Activated CD8-positive, alpha-beta T cell treated with anti-CD3 and anti-CD28 coated beads, Interleukin-2, amount 10 ng/mL, durations not matched to agents 7 days and 5 days (primary cell): ENCODE results near the gene TOX2. TPM values are rescaled to one million over a fixed set of nuclear protein-coding genes. Genes with fewer than 3 reads are reported as not detected.
A peak's percentile ranks its signal among the peaks of the same experiment; 100 is the strongest.

ENCODE experiments used
- ATAC-seq: fragments of 150-1000 bp; cut with Tn5 transposase; one replicate; pipeline ENCODE4 v1.10.0; 2021; ENCODE audit warnings: moderate library complexity
- CTCF ChIA-PET: fragments of 350-600 bp; sonication (Branson Sonifier 250); formaldehyde crosslinking; loops from one replicate; lab custom pipeline; 2021; ENCODE audit warnings: antibody characterized with exemption; lab: Charles Lee
- POLR2A ChIA-PET: fragments of 350-600 bp; sonication (Branson Sonifier 250); formaldehyde crosslinking; loops from one replicate; lab custom pipeline; 2021; ENCODE audit warnings: antibody characterized with exemption; lab: Charles Lee
- DNase-seq: peaks from one replicate; pipeline ENCODE4 v3.0.0-alpha.2; 2020
- H3K27ac Mint-ChIP-seq: one replicate; pipeline ENCODE4 v1.8.0; 2021; ENCODE audit warnings: mild to moderate bottlenecking, mixed read lengths
- H3K27me3 Mint-ChIP-seq: one replicate; pipeline ENCODE4 v1.8.0; 2021; ENCODE audit warnings: low read depth, mixed read lengths
- H3K36me3 Mint-ChIP-seq: one replicate; pipeline ENCODE4 v1.8.0; 2021; ENCODE audit warnings: low read depth, mixed read lengths
- H3K4me1 Mint-ChIP-seq: one replicate; pipeline ENCODE4 v1.8.0; 2021; ENCODE audit warnings: low read depth, mixed read lengths
- H3K4me3 Mint-ChIP-seq: one replicate; pipeline ENCODE4 v1.8.0; 2021; ENCODE audit warnings: mild to moderate bottlenecking, mixed read lengths
- H3K9me3 Mint-ChIP-seq: one replicate; pipeline ENCODE4 v1.8.0; 2022; ENCODE audit warnings: mixed read lengths; ENCODE audit not compliant: insufficient read depth
- total RNA-seq, 2 experiments: library from RNA; stranded (reverse); gene quantifications; one replicate each; pipeline ENCODE4 v1.2.3, GENCODE V29; 2021

TOX2 gene
- total RNA-seq, 2 experiments from 2014 or later, result 0.31 to 0.61 TPM

DNA sequence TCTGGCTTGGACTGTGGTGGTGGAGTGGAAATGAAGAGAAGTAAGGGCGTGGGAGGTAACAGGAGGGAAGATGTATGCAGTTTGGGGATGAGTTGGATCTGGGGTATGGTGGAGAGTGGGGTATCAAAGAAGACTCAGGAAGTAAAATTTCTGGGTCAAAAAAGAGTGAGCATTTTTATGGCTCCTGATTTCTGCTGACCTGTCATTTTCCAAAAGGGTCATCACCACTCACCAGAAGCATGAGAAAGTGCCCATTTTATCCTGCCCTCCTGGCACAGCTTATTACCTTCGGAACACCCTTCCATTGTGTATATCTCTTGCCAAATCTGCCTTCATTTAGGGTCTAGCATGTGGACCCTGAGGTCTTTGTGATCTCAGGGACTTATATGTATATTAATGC is 17.3 kb downstream of the TOX2 start:
- POLR2A ChIA-PET, result no interaction called here

DNA sequence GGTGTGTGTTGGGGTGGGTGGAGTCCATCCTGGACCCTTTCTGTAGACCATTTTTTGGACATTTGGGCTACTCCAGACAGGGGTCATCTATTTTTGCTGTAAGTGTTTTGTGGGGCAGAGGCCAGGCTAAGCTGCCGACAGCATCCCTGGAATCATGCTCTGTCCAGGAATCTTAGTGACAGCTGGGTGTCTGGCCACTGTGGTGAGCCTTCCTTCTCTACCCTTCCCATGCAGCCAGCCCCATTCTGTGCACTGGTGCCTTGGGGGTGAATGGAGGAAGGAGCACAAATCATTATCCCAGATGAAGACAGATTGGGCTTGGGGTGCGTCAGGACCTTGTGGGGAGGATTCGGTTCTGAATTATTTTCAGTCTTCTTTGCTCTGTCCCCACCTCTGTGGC is 20.2 kb downstream of the TOX2 start:
- ATAC-seq, result no peak
- Mint-ChIP-seq H3K27ac (no peak overlapping the region), H3K4me1 (no peaks in the 10 kb centered on the region), H3K36me3 (no peaks in the 10 kb centered on the region), H3K4me3 (no peak overlapping the region), H3K27me3 (peaks cover 66% of the 10 kb centered on the region), H3K9me3 (no peaks in the 10 kb centered on the region)
- CTCF ChIA-PET, result no interaction called here
- DNase-seq, result no peak
- POLR2A ChIA-PET, result no interaction called here

More for the DNA sequence above, 17.3 kb downstream of the TOX2 start:
- ATAC-seq (no peak), DNase-seq (no peak)
- peaks cover 72% of the 10 kb centered on the region for H3K27me3 Mint-ChIP-seq
- CTCF ChIA-PET, result no interaction called here
- no peak overlapping the region for H3K27ac Mint-ChIP-seq
- no peaks in the 10 kb centered on the region for H3K9me3 Mint-ChIP-seq
- H3K36me3 Mint-ChIP-seq, result no peaks in the 10 kb centered on the region
- H3K4me3 Mint-ChIP-seq, result no peak overlapping the region
- H3K4me1 Mint-ChIP-seq, result peaks cover 3% of the 10 kb centered on the region

GRCh38 chr20:43936104-43936770 is 21.6 kb downstream of the TOX2 start:
- ChIA-PET CTCF (interaction anchor here (1.1 to 1.7 kb wide), 3 partner anchors 60 to 181 kb away, joined by 3 to 4 read pairs (median 3); no protein-coding TSS in a partner anchor), POLR2A (no interaction called here)
- no peak for ATAC-seq
- H3K9me3 Mint-ChIP-seq, result no peaks in the 10 kb centered on the region
- DNase-seq, result no peak
- peaks cover 10% of the 10 kb centered on the region for H3K4me1 Mint-ChIP-seq
- H3K4me3 Mint-ChIP-seq, result no peak overlapping the region
- H3K27ac Mint-ChIP-seq, result no peak overlapping the region
- H3K36me3 Mint-ChIP-seq, result no peaks in the 10 kb centered on the region
- peaks cover 68% of the 10 kb centered on the region for H3K27me3 Mint-ChIP-seq

DNA sequence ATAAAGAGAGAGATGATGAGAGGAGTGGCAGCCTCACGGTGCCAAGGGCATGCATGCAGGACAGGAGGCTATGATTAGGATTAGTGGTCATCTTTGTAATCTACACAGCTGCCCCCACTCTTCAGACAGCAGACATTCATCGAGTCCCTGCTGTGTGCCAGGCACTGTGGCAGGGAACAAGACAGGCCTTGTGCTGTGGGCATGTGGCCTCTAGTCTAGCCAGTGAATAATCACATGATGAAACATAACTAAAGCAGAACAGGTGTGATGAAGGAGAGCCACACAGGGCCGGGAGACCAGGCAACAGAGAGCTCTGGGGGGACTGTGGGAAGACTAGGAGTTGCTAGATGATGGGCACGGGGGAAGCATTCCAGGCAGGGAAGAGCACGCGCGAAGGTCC is 22.2 kb downstream of the TOX2 start:
- Mint-ChIP-seq H3K4me3 (no peak overlapping the region), H3K27me3 (peaks cover 63% of the 10 kb centered on the region), H3K9me3 (no peaks in the 10 kb centered on the region), H3K27ac (no peak overlapping the region), H3K36me3 (no peaks in the 10 kb centered on the region), H3K4me1 (peaks cover 15% of the 10 kb centered on the region)
- POLR2A ChIA-PET, result no interaction called here
- ATAC-seq, result no peak
- CTCF ChIA-PET, result interaction anchor here (1.1 to 1.7 kb wide), 3 partner anchors 60 to 180 kb away, joined by 3 to 4 read pairs (median 3); no protein-coding TSS in a partner anchor
- no peak for DNase-seq

- no peaks in the 10 kb centered on the region for H3K9me3 Mint-ChIP-seq
- no peak overlapping the region for H3K4me3 Mint-ChIP-seq
- H3K27ac Mint-ChIP-seq, result no peak overlapping the region
- H3K27me3 Mint-ChIP-seq, result peaks cover 57% of the 10 kb centered on the region
- ChIA-PET CTCF (no interaction called here), POLR2A (no interaction called here)
- ATAC-seq (no peak), DNase-seq (no peak)
- H3K4me1 Mint-ChIP-seq, result peaks cover 22% of the 10 kb centered on the region
- H3K36me3 Mint-ChIP-seq, result no peaks in the 10 kb centered on the region
Observed at GRCh38 chr20:43937591-43937990, 22.9 kb downstream of the TOX2 start.

GRCh38 chr20:43938017-43938655 is 23.5 kb downstream of the TOX2 start:
- POLR2A ChIA-PET, result no interaction called here
- no peak for DNase-seq
- Mint-ChIP-seq H3K36me3 (no peaks in the 10 kb centered on the region), H3K4me1 (peaks cover 27% of the 10 kb centered on the region), H3K27ac (no peak overlapping the region), H3K4me3 (no peak overlapping the region), H3K9me3 (no peaks in the 10 kb centered on the region), H3K27me3 (peaks cover 53% of the 10 kb centered on the region)
- no peak for ATAC-seq
- CTCF ChIA-PET, result interaction anchor here (1.1 kb wide), 1 partner anchor 18 kb away, joined by 3 read pairs; no protein-coding TSS in a partner anchor

GRCh38 chr20:43938932-43939761 is 24.5 kb downstream of the TOX2 start:
- peaks cover 36% of the 10 kb centered on the region for H3K4me1 Mint-ChIP-seq
- CTCF ChIA-PET, result interaction anchor here (1.1 kb wide), 2 partner anchors 19 to 79 kb away, joined by 3 read pairs; no protein-coding TSS in a partner anchor
- no peak overlapping the region for H3K27ac Mint-ChIP-seq
- peaks cover 49% of the 10 kb centered on the region for H3K27me3 Mint-ChIP-seq
- no peak for DNase-seq
- no peaks in the 10 kb centered on the region for H3K36me3 Mint-ChIP-seq
- no peak for ATAC-seq
- no peaks in the 10 kb centered on the region for H3K9me3 Mint-ChIP-seq
- H3K4me3 Mint-ChIP-seq, result no peak overlapping the region
- POLR2A ChIA-PET, result no interaction called here

- Mint-ChIP-seq H3K27me3 (peaks cover 46% of the 10 kb centered on the region), H3K4me3 (no peak overlapping the region), H3K9me3 (no peaks in the 10 kb centered on the region), H3K36me3 (no peaks in the 10 kb centered on the region), H3K27ac (no peak overlapping the region), H3K4me1 (peaks cover 40% of the 10 kb centered on the region)
- ChIA-PET POLR2A (interaction anchor here (0.6 kb wide), 1 partner anchor 175 kb away, joined by 4 read pairs; no protein-coding TSS in a partner anchor), CTCF (interaction anchor here (1.1 kb wide), 1 partner anchor 78 kb away, joined by 3 read pairs; no protein-coding TSS in a partner anchor)
- DNase-seq, result no peak
- no peak for ATAC-seq
Observed at GRCh38 chr20:43939762-43940121, 25.1 kb downstream of the TOX2 start.

DNA sequence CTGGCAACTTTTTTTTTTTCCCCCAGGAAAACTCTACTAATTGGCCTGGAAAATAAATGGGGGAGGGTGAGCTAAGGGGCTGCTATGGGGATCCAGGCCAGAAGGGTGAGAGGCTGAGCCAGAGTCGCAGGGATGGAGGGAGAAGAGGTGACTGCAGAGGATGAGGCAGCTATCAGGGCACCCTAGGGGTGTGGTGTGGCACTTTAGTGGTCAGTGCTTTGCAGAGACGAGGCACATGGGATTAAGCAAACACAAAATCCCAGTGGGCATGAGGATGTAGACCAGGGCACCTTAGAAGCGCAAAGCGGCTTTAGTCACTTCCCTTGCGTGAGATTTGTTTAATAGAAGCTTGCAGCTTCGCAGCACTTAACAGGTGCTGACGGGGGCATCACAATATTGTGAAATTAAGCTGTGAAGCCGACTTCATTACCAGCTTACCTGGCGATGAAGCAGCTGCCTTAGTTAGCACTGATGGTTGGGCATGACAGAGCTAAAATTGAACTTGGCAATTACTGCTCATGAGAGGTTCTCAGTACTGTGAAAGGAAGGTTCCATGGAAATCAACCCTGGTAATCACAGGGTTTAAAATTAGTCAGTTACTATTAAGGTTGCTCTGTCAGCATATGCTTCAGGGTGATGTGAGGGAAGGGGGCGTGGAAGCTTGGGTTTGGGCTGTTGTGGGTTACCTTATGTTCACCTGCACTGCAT is 26.0 kb downstream of the TOX2 start:
- Mint-ChIP-seq H3K36me3 (no peaks in the 10 kb centered on the region), H3K9me3 (no peaks in the 10 kb centered on the region), H3K4me3 (no peak overlapping the region), H3K4me1 (peaks cover 49% of the 10 kb centered on the region), H3K27me3 (peaks cover 46% of the 10 kb centered on the region), H3K27ac (no peak overlapping the region)
- POLR2A ChIA-PET, result interaction anchor here (0.6 to 1.3 kb wide), 3 partner anchors 10 to 175 kb away, joined by 4 read pairs; no protein-coding TSS in a partner anchor
- CTCF ChIA-PET, result interaction anchor here (1.1 to 3.4 kb wide), 5 partner anchors 35 to 191 kb away, joined by 3 to 10 read pairs (median 4); no protein-coding TSS in a partner anchor
- DNase-seq, result no peak
- ATAC-seq, result no peak

DNA sequence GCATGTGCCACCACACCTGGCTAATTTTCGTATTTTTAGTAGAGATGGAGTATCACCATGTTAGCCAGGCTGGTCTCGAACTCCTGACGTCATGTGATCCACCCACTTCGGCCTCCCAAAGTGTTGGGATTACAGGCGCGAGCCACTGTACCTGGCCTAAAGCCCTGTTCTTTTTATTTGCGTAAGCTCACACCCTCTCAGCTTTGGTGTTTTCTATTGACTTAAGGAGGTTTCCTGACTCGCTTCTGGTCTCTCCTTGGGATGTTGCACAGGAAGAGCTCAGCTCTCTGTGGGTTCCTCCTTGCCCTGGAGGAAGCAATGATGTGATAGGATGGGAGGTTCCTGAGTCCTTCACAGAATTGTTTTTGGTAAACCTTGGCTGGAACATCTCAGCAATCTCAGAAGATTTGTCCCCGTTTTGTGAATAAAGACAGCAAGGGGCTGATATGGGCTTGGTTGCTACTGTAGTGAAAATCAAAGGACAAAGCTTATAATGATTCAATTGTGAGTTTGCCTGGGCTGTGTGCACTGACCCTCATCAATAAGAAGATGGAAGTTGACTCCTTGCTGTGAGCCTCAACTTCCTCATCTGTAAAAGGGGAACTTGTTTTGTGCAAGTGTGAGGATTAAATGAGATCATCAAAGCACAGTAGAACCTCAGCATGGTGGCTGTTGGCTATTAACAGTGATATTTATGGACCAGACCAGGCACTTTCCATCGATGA is 27.0 kb downstream of the TOX2 start:
- H3K27ac Mint-ChIP-seq, result peak overlapping the region; percentile 16
- DNase-seq (no peak), ATAC-seq (no peak)
- peaks cover 46% of the 10 kb centered on the region for H3K27me3 Mint-ChIP-seq
- ChIA-PET POLR2A (interaction anchor here (1.3 kb wide), 1 partner anchor 128 kb away, joined by 4 read pairs; no protein-coding TSS in a partner anchor), CTCF (interaction anchor here (1.0 to 3.4 kb wide), 13 partner anchors 13 to 248 kb away, joined by 3 to 12 read pairs (median 6); no protein-coding TSS in a partner anchor)
- no peaks in the 10 kb centered on the region for H3K36me3 Mint-ChIP-seq
- H3K4me1 Mint-ChIP-seq, result peaks cover 53% of the 10 kb centered on the region
- no peaks in the 10 kb centered on the region for H3K9me3 Mint-ChIP-seq
- peak overlapping the region; percentile 23 for H3K4me3 Mint-ChIP-seq
